ENCODE measurements around the gene COL12A1. TPM values are rescaled to one million over a fixed set of nuclear protein-coding genes. Genes with fewer than 3 reads are reported as not detected.
A peak's percentile ranks its signal among the peaks of the same experiment; 100 is the strongest.

The COL12A1 gene
- total and polyA plus RNA-seq, 2 of the 13 experiments (the other 11 are each of a cell fraction or from before 2014, with no cell fraction given): 0.02 TPM; not detected in 1

- no peak for TF ChIP-seq ZFP82 (CRISPR knock-in tag; IDR thresholded peaks at IDR 0.05; ENCODE audit: borderline replicate concordance)
- TF ChIP-seq ZNF577 (CRISPR knock-in tag; IDR thresholded peaks at IDR 0.05; ENCODE audit: borderline replicate concordance, low read depth): no peak
- no peak for TF ChIP-seq ZNF883 (CRISPR knock-in tag; IDR thresholded peaks at IDR 0.05; ENCODE audit: not compliant biosample characterization)
- no peak for TF ChIP-seq DDIT3 (CRISPR knock-in tag; IDR thresholded peaks at IDR 0.05)
- TF ChIP-seq IRF9 (CRISPR knock-in tag; IDR thresholded peaks at IDR 0.05; ENCODE audit: borderline replicate concordance): no peak
- TF ChIP-seq MTA3 (CRISPR knock-in tag; IDR thresholded peaks at IDR 0.05): no peak
- Histone ChIP-seq H3K4me2 (ENCODE audit: low read depth, low read length) (no peak overlapping the region), H3K4me3 (replicated peaks in 1 of 3; ENCODE audit: insufficient read depth in 1 of 3, low read depth in 2 of 3, low read length in 3 of 3) (no peak overlapping the region), H2AFZ (ENCODE audit: low read length) (no peak overlapping the region), H3K27me3 (ENCODE audit: control insufficient read depth in 1 of 2, insufficient read depth in 2 of 2, low read length in 2 of 2) (peaks cover 0 to 1% of the 10 kb centered on the region in 2 experiments; a peak in 3 of 5 replicates), H3K79me2 (ENCODE audit: insufficient read depth, low read length) (no peaks in the 10 kb centered on the region), H3K36me3 (replicated peaks in 1 of 2; ENCODE audit: control insufficient read depth in 1 of 2, insufficient read depth in 2 of 2, low read length in 2 of 2) (no peaks in the 10 kb centered on the region), H3K27ac (ENCODE audit: extremely low read length, insufficient read depth, low read length) (no peak overlapping the region), H3K9me3 (ENCODE audit: low read length) (no peaks in the 10 kb centered on the region), H3K4me1 (ENCODE audit: insufficient read depth, low read length) (no peaks in the 10 kb centered on the region; the same call in 1 of the 2 replicates), H3K9ac (ENCODE audit: insufficient read depth, low read depth, low read length) (no peak overlapping the region), H4K20me1 (ENCODE audit: insufficient read depth, low read length) (no peaks in the 10 kb centered on the region)
- ATAC-seq: peak; percentile 62
- POLR2A ChIA-PET: no interaction called here
- BruUV-seq (replicated peaks): no TSS peak
- WGBS (ENCODE audit: low lambda C conversion rate): 24% methylated on average over 2 of the region's 2 CpGs
- CTCF ChIA-PET (ENCODE audit: low intra/inter-chr PET ratio, low total read pairs): no interaction called here
- in situ Hi-C loops (cut with HindIII; ENCODE audit: extremely low pct_ligation_motif_present, low pct_unique_long_range_greater_than_20kb): loop anchor here (25.0 kb wide), 4 partner anchors 626 to 1476 kb away; no protein-coding TSS in a partner anchor
- no peak for DNase-seq (ENCODE audit: low spot score)
- intact Hi-C loops (cut with micrococcal nuclease; ENCODE audit: unreplicated experiment): no loop called here
- no peak for FAIRE-seq
These were observed 7.9 kb upstream of the COL12A1 start for GRCh38 chr6:75213732-75214131.

- H3K9me3 ChIP-seq (ENCODE audit: low read length): no peaks in the 10 kb centered on the region
- H4K20me1 ChIP-seq (ENCODE audit: insufficient read depth, low read length): no peaks in the 10 kb centered on the region
- in situ Hi-C loops (cut with HindIII; ENCODE audit: extremely low pct_ligation_motif_present, low pct_unique_long_range_greater_than_20kb): loop anchor here (25.0 kb wide), 4 partner anchors 626 to 1476 kb away; no protein-coding TSS in a partner anchor
- no peak for DNase-seq (ENCODE audit: low spot score)
- no peak overlapping the region for H3K4me2 ChIP-seq (ENCODE audit: low read depth, low read length)
- intact Hi-C loops (cut with micrococcal nuclease; ENCODE audit: unreplicated experiment): no loop called here
- no peak overlapping the region for H3K27ac ChIP-seq (ENCODE audit: extremely low read length, insufficient read depth, low read length)
- FAIRE-seq: no peak
- H3K27me3 ChIP-seq (ENCODE audit: control insufficient read depth in 1 of 2, insufficient read depth in 2 of 2, low read length in 2 of 2): peaks cover 1 to 7% of the 10 kb centered on the region in 2 experiments; a peak in 4 of 5 replicates
- H3K4me1 ChIP-seq (ENCODE audit: insufficient read depth, low read length): no peaks in the 10 kb centered on the region; the same call in 1 of the 2 replicates
- POLR2A ChIA-PET: no interaction called here
- no TSS peak for BruUV-seq (replicated peaks)
- CTCF ChIA-PET (ENCODE audit: low intra/inter-chr PET ratio, low total read pairs): no interaction called here
- H3K36me3 ChIP-seq (replicated peaks in 1 of 2; ENCODE audit: control insufficient read depth in 1 of 2, insufficient read depth in 2 of 2, low read length in 2 of 2): no peaks in the 10 kb centered on the region
- H2AFZ ChIP-seq (ENCODE audit: low read length): no peak overlapping the region
- H3K4me3 ChIP-seq (replicated peaks in 1 of 3; ENCODE audit: insufficient read depth in 1 of 3, low read depth in 2 of 3, low read length in 3 of 3): no peak overlapping the region
- H3K79me2 ChIP-seq (ENCODE audit: insufficient read depth, low read length): no peaks in the 10 kb centered on the region
- no peak for ATAC-seq
- 0% methylated on average over 1 of the region's 1 CpG for WGBS (ENCODE audit: low lambda C conversion rate)
- no peak overlapping the region for H3K9ac ChIP-seq (ENCODE audit: insufficient read depth, low read depth, low read length)
- no peak for TF ChIP-seq DRAP1 (CRISPR knock-in tag; IDR thresholded peaks at IDR 0.05)
- TF ChIP-seq SYNCRIP (IDR thresholded peaks at IDR 0.05; ENCODE audit: insufficient read depth, low read depth, low read length): no peak
- no peak for TF ChIP-seq GLMP (CRISPR knock-in tag; IDR thresholded peaks at IDR 0.05; ENCODE audit: borderline replicate concordance)
- no peak for TF ChIP-seq ZBED4 (CRISPR knock-in tag; IDR thresholded peaks at IDR 0.05; ENCODE audit: borderline replicate concordance)
- TF ChIP-seq TMF1 (CRISPR knock-in tag; IDR thresholded peaks at IDR 0.05; ENCODE audit: low read depth): no peak
These were observed 7.3 kb upstream of the COL12A1 start for GRCh38 chr6:75213112-75213511.
